ENCODE measurements around the gene DNAH3. TPM values are rescaled to one million over a fixed set of nuclear protein-coding genes. Genes with fewer than 3 reads are reported as not detected.

DNAH3 gene
- total RNA-seq, 1 experiment from 2014 or later: 0.57 TPM

DNA sequence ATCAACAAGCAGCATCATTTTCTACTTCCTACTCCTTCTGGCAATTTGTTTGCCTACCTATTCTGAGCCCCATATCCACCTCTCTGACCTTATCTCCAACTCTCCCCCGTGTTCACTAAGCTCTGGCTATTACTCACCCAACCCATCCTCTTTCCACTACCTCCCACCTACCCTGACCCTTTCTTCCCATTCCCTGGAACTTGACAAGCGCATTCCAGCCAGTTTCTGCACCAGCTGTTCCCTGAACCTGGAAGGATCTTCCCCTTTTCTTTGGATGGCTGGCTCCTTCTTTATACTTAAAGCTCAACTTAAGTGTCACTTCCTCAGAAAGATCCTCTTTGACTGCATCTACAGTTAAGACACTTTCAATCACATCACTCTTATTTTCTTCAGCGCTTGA, 252.7 kb downstream of the DNAH3 start:
- Mint-ChIP-seq H3K36me3 (peaks cover 23% of the 10 kb centered on the region), H3K27ac (peak overlapping the region; percentile 12; the same call in 1 of the 2 replicates), H3K4me3 (no peak overlapping the region), H3K27me3 (ENCODE audit: low read depth) (no peaks in the 10 kb centered on the region), H3K4me1 (peaks cover 33% of the 10 kb centered on the region), H3K9me3 (no peaks in the 10 kb centered on the region)
- DNase-seq (ENCODE audit: low spot score) (no peak), ATAC-seq (no peak)
- POLR2A ChIA-PET: no interaction called here
- TF ChIP-seq OVOL2 (CRISPR knock-in tag; IDR thresholded peaks at IDR 0.05; ENCODE audit: borderline replicate concordance) (no peak), NR2C2 (CRISPR knock-in tag; IDR thresholded peaks at IDR 0.05) (no peak), MYBL2 (CRISPR knock-in tag; IDR thresholded peaks at IDR 0.05) (no peak)
- CTCF ChIA-PET: interaction anchor here (0.7 kb wide), 1 partner anchor 8 kb away, joined by 3 read pairs; no protein-coding TSS in a partner anchor

DNA sequence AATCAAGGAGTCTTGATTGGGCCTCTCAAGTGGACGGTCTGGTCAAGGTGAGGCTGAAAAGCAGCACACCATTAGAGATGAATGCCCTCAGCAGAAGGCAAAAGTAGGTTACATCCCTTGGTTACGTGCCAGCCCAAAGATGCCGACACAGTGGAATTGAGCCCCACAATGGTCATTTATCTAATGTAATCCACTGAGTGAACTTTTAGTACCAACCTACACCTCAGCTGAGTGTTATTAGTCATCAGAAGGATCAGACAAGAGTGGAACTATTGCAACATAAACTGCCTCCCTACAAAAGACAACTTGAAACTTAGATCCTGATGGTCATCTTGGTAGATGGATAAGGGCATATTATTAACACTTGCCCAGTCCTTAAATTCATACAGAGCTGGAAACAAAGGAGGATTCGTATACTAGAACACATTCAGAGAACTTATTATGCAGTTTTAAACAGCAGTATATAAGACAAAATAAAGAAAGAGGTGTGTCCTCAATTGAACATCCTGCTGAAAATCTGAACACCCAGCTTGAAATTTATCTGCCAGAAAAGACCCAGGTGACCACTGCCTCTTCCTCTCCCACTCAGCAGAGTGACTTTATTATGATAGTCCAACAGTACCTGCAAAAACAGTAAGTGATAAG, 253.3 kb downstream of the DNAH3 start:
- H3K36me3 Mint-ChIP-seq: peaks cover 23% of the 10 kb centered on the region
- no peak overlapping the region for H3K27ac Mint-ChIP-seq
- no peaks in the 10 kb centered on the region for H3K9me3 Mint-ChIP-seq
- POLR2A ChIA-PET: no interaction called here
- CTCF ChIA-PET: interaction anchor here (0.7 kb wide), 1 partner anchor 7 kb away, joined by 3 read pairs; no protein-coding TSS in a partner anchor
- H3K4me3 Mint-ChIP-seq: no peak overlapping the region
- no peak for DNase-seq (ENCODE audit: low spot score)
- TF ChIP-seq PREB (CRISPR knock-in tag; IDR thresholded peaks at IDR 0.05; ENCODE audit: borderline replicate concordance) (no peak), SMAD3 (CRISPR knock-in tag; IDR thresholded peaks at IDR 0.05; ENCODE audit: borderline replicate concordance) (no peak), ELF4 (CRISPR knock-in tag; IDR thresholded peaks at IDR 0.05; ENCODE audit: low read depth) (no peak), TEAD1 (CRISPR knock-in tag; IDR thresholded peaks at IDR 0.05) (no peak), ATF2 (CRISPR knock-in tag; IDR thresholded peaks at IDR 0.05; ENCODE audit: borderline replicate concordance, low read depth) (no peak), KAT7 (CRISPR knock-in tag; IDR thresholded peaks at IDR 0.05; ENCODE audit: borderline replicate concordance) (no peak)
- peaks cover 29% of the 10 kb centered on the region for H3K4me1 Mint-ChIP-seq
- ATAC-seq: no peak
- H3K27me3 Mint-ChIP-seq (ENCODE audit: low read depth): no peaks in the 10 kb centered on the region

DNA sequence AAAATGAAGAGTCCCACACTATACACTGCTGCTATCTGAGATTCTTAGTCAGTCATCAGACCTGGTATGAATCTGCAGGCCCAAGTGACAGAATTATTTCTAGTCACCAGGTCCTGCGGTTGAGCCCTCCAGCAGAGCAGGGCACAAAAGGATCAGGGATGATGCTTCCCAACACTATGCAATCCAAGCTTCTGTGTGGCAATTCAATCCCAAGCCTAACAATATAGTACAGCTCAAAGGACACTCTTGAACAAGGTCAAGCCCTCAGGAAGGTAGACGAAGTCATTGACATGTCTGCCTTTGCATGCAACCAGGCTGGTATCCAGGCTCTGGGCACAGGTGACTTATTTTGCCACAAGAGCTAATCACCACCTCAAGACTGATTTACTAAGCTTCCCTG, 256.3 kb downstream of the DNAH3 start:
- H3K4me1 Mint-ChIP-seq: peaks cover 31% of the 10 kb centered on the region
- POLR2A ChIA-PET: no interaction called here
- H3K4me3 Mint-ChIP-seq: no peak overlapping the region
- peaks cover 23% of the 10 kb centered on the region for H3K36me3 Mint-ChIP-seq
- no peaks in the 10 kb centered on the region for H3K9me3 Mint-ChIP-seq
- TF ChIP-seq ZNF232 (CRISPR knock-in tag; IDR thresholded peaks at IDR 0.05) (no peak), GABPB1 (CRISPR knock-in tag; IDR thresholded peaks at IDR 0.05) (peak; percentile 42; the same call in 1 of the 2 replicates), ZNF396 (CRISPR knock-in tag; IDR thresholded peaks at IDR 0.05; ENCODE audit: borderline replicate concordance) (no peak), SMAD3 (CRISPR knock-in tag; IDR thresholded peaks at IDR 0.05; ENCODE audit: borderline replicate concordance) (no peak)
- ATAC-seq (no peak), DNase-seq (ENCODE audit: low spot score) (no peak)
- CTCF ChIA-PET: no interaction called here
- H3K27ac Mint-ChIP-seq: no peak overlapping the region
- H3K27me3 Mint-ChIP-seq (ENCODE audit: low read depth): no peaks in the 10 kb centered on the region

- no peak for DNase-seq (ENCODE audit: low spot score)
- ATAC-seq: peak; percentile 76
- H3K4me1 Mint-ChIP-seq: peaks cover 18% of the 10 kb centered on the region
- H3K27me3 Mint-ChIP-seq (ENCODE audit: low read depth): no peaks in the 10 kb centered on the region
- H3K4me3 Mint-ChIP-seq: peak overlapping the region; percentile 35
- POLR2A ChIA-PET: interaction anchor here (0.6 to 1.5 kb wide), 2 partner anchors 11 to 68 kb away, joined by 5 to 9 read pairs; partner anchors contain the start of genes DCUN1D3 and LYRM1
- H3K27ac Mint-ChIP-seq: peak overlapping the region; percentile 94
- peaks cover 4% of the 10 kb centered on the region; the same call in 1 of the 2 replicates for H3K36me3 Mint-ChIP-seq
- CTCF ChIA-PET: interaction anchor here (0.8 to 1.3 kb wide), 5 partner anchors 8 to 39 kb away, joined by 3 read pairs; partner anchors contain the start of gene DCUN1D3
- no peaks in the 10 kb centered on the region for H3K9me3 Mint-ChIP-seq
- no peak for TF ChIP-seq ERG (CRISPR knock-in tag; IDR thresholded peaks at IDR 0.05)
- TF ChIP-seq MYBL2 (CRISPR knock-in tag; IDR thresholded peaks at IDR 0.05): no peak
- no peak for TF ChIP-seq PRDM15 (CRISPR knock-in tag; IDR thresholded peaks at IDR 0.05)
- TF ChIP-seq ELF4 (CRISPR knock-in tag; IDR thresholded peaks at IDR 0.05; ENCODE audit: low read depth): no peak
- no peak for TF ChIP-seq ZNF263 (CRISPR knock-in tag; IDR thresholded peaks at IDR 0.05; ENCODE audit: low read depth)
- no peak for TF ChIP-seq ZNF416 (CRISPR knock-in tag; IDR thresholded peaks at IDR 0.05)
Measured at GRCh38 chr16:20889625-20890275, 260.9 kb downstream of the DNAH3 start.
